OCI-LY7 (cell line): Measurements from ENCODE around the gene WDTC1. TPM values are rescaled to one million over a fixed set of nuclear protein-coding genes. Genes with fewer than 3 reads are reported as not detected.

ENCODE experiments used
- BruUV-seq: library from RNA; stranded (reverse); fragments of 400-500 nt; replicated peaks from 2 replicates; lab custom pipeline; 2021; lab: Mats Ljungman, UMichigan
- CTCF ChIA-PET: fragments of 300-600 bp; sonication (Branson Sonifier 250); formaldehyde crosslinking; loops from one replicate; lab custom pipeline; 2022; ENCODE audit warnings: antibody characterized with exemption; ENCODE audit not compliant: unreplicated experiment; lab: Charles Lee
- POLR2A ChIA-PET: fragments of 300-600 bp; sonication (Branson Sonifier 250); formaldehyde crosslinking; loops from one replicate; lab custom pipeline; 2022; ENCODE audit warnings: antibody characterized with exemption; lab: Charles Lee
- DNase-seq: peaks from one replicate; pipeline ENCODE4 v3.0.0-alpha.2; 2015; ENCODE audit warnings: low spot score
- H2AFZ ChIP-seq: fragments of 200-600 bp; sonication (generic), shearing (Covaris generic); 2 replicates; pipeline ENCODE4 v1.6.1; 2014; ENCODE audit warnings: mild to moderate bottlenecking, antibody characterized with exemption, low read length, moderate library complexity
- H3K27ac ChIP-seq: fragments of 200-600 bp; sonication (generic); 2 replicates; pipeline ENCODE4 v1.5.1; 2014; ENCODE audit warnings: mixed run types, low read depth, mild to moderate bottlenecking, moderate library complexity, low read length, inconsistent platforms; ENCODE audit not compliant: poor library complexity, severe bottlenecking
- H3K36me3 ChIP-seq: fragments of 200-600 bp; sonication (generic); 2 replicates; pipeline ENCODE4 v1.6.1; 2014; ENCODE audit warnings: mild to moderate bottlenecking, antibody characterized with exemption, low read length, moderate library complexity, mixed read lengths; ENCODE audit not compliant: insufficient read depth
- H3K4me1 ChIP-seq: fragments of 200-600 bp; sonication (generic); 2 replicates; pipeline ENCODE4 v1.5.1; 2014; ENCODE audit warnings: mild to moderate bottlenecking, low read length; ENCODE audit not compliant: insufficient read depth, poor library complexity, severe bottlenecking
- H3K4me2 ChIP-seq: fragments of 200-600 bp; sonication (generic); 2 replicates; pipeline ENCODE4 v1.6.1; 2014; ENCODE audit warnings: mild to moderate bottlenecking, low read length
- H3K4me3 ChIP-seq: fragments of 200-600 bp; sonication (generic); 2 replicates; pipeline ENCODE4 v1.5.1; 2014; ENCODE audit warnings: mild to moderate bottlenecking, low read depth, low read length; ENCODE audit not compliant: poor library complexity, severe bottlenecking
- H3K79me2 ChIP-seq: fragments of 200-600 bp; sonication (generic); 2 replicates; pipeline ENCODE4 v1.6.1; 2016; ENCODE audit warnings: low read depth, mild to moderate bottlenecking, low read length, moderate library complexity, mixed read lengths; ENCODE audit not compliant: insufficient read depth
- H3K9me2 ChIP-seq: fragments of 200-600 bp; sonication (generic); 2 replicates; pipeline ENCODE4 v1.6.1; 2016; ENCODE audit warnings: mild to moderate bottlenecking, low read length, mixed read lengths; ENCODE audit not compliant: insufficient read depth
- H3K9me3 ChIP-seq: fragments of 200-600 bp; sonication (generic); 2 replicates; pipeline ENCODE4 v1.6.1; 2014; ENCODE audit warnings: mild to moderate bottlenecking, mixed run types, low read length, mixed read lengths
- H4K20me1 ChIP-seq: fragments of 200-600 bp; sonication (generic); 2 replicates; pipeline ENCODE4 v1.6.1; 2014; ENCODE audit warnings: mild to moderate bottlenecking, antibody characterized with exemption, low read length, moderate library complexity, mixed read lengths; ENCODE audit not compliant: insufficient read depth
- EZH2phosphoT487 ChIP-seq: fragments of 200-600 bp; sonication (generic); IDR thresholded peaks from 2 replicates; pipeline ENCODE4 v1.6.1; 2018; ENCODE audit warnings: low read depth, borderline replicate concordance, mild to moderate bottlenecking, mixed run types, antibody characterized with exemption, low read length, moderate library complexity, mixed read lengths
- intact Hi-C: fragments of 100-400 bp; cut with micrococcal nuclease; formaldehyde crosslinking; loops from one replicate; pipeline ENCODE4 v1.10.0; 2022; ENCODE audit not compliant: unreplicated experiment
- total RNA-seq, 2 experiments: library from RNA; depleted of rRNA in 1 of 2; stranded (reverse); fragments of >200 nt in 1 of 2; shearing (Covaris generic) in 1 of 2; gene quantifications; 2 replicates each; pipeline ENCODE4 v1.2.3, GENCODE V29; 2014 to 2022
- TF ChIP-seq, protein P1 (sequence below): fragments of 200-600 bp; sonication (generic); conservative IDR thresholded peaks from 2 replicates; pipeline ENCODE4 v1.5.1; 2014; ENCODE audit warnings: mild to moderate bottlenecking, antibody characterized with exemption, low read length, moderate library complexity, mixed read lengths

Gene WDTC1
- total RNA-seq, 2 experiments from 2014 or later, result 18.2 to 27.8 TPM

DNA sequence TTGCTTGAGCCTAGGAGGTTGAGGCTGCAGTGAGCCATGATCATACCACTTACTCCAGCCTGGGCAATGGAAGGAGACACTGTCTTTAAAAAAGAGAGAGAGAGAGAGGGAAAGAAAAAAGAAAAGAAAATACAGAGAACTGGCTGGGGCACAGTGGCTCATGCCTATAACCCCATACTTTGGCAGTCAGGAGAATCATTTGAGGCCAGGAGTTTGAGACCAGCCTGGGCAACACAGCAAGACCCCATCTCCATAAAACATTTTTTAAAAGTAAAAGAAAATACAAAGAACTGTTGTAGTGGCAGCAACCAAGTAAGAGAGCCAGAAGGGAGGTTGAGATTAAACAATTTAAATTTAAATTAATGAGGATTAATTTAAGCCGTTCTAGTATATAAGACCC lies 39.8 kb downstream of the WDTC1 start:
- Histone ChIP-seq H2AFZ (no peak overlapping the region), H3K79me2 (no peaks in the 10 kb centered on the region), H3K4me2 (no peak overlapping the region), H3K36me3 (no peaks in the 10 kb centered on the region), H3K4me3 (no peak overlapping the region), H3K4me1 (no peaks in the 10 kb centered on the region), H3K9me3 (peaks cover 5% of the 10 kb centered on the region), H4K20me1 (no peaks in the 10 kb centered on the region), H3K9me2 (no peaks in the 10 kb centered on the region), H3K27ac (no peak overlapping the region)
- intact Hi-C loops, result no loop called here
- TF ChIP-seq EZH2phosphoT487, result no peak
- TF ChIP-seq, protein P1, sequence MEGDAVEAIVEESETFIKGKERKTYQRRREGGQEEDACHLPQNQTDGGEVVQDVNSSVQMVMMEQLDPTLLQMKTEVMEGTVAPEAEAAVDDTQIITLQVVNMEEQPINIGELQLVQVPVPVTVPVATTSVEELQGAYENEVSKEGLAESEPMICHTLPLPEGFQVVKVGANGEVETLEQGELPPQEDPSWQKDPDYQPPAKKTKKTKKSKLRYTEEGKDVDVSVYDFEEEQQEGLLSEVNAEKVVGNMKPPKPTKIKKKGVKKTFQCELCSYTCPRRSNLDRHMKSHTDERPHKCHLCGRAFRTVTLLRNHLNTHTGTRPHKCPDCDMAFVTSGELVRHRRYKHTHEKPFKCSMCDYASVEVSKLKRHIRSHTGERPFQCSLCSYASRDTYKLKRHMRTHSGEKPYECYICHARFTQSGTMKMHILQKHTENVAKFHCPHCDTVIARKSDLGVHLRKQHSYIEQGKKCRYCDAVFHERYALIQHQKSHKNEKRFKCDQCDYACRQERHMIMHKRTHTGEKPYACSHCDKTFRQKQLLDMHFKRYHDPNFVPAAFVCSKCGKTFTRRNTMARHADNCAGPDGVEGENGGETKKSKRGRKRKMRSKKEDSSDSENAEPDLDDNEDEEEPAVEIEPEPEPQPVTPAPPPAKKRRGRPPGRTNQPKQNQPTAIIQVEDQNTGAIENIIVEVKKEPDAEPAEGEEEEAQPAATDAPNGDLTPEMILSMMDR, result no peak
- BruUV-seq, result no TSS peak
- ChIA-PET POLR2A (no interaction called here), CTCF (no interaction called here)
- no peak for DNase-seq

DNA sequence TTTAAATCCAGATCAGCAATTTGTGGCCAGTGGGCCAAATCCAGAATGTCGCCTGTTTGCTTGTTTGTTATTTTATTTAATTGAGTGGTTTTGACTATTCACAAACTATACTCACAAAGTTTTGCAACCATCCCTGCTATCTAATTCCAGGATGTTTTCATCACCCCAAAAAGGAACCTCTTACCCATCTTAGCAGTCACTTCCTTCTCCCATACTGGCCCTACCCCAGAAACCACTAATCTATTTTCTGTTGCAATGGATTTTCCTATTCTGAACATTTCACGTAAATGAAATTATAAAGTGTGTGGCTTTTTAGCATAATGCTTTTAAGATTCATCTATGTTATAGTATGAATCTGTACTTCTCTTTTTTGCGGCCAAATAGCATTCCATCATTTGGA lies 41.3 kb downstream of the WDTC1 start:
- H3K4me2 ChIP-seq, result no peak overlapping the region
- H3K36me3 ChIP-seq, result no peaks in the 10 kb centered on the region
- POLR2A ChIA-PET, result no interaction called here
- no peak for TF ChIP-seq EZH2phosphoT487
- TF ChIP-seq, protein P1, result no peak
- no peaks in the 10 kb centered on the region for H3K9me2 ChIP-seq
- CTCF ChIA-PET, result no interaction called here
- no peaks in the 10 kb centered on the region for H3K79me2 ChIP-seq
- no peaks in the 10 kb centered on the region for H4K20me1 ChIP-seq
- no peak overlapping the region for H2AFZ ChIP-seq
- BruUV-seq, result no TSS peak
- DNase-seq, result no peak
- H3K27ac ChIP-seq, result no peak overlapping the region
- intact Hi-C loops, result no loop called here
- peaks cover 5% of the 10 kb centered on the region for H3K9me3 ChIP-seq
- no peak overlapping the region for H3K4me3 ChIP-seq
- no peaks in the 10 kb centered on the region for H3K4me1 ChIP-seq

DNA sequence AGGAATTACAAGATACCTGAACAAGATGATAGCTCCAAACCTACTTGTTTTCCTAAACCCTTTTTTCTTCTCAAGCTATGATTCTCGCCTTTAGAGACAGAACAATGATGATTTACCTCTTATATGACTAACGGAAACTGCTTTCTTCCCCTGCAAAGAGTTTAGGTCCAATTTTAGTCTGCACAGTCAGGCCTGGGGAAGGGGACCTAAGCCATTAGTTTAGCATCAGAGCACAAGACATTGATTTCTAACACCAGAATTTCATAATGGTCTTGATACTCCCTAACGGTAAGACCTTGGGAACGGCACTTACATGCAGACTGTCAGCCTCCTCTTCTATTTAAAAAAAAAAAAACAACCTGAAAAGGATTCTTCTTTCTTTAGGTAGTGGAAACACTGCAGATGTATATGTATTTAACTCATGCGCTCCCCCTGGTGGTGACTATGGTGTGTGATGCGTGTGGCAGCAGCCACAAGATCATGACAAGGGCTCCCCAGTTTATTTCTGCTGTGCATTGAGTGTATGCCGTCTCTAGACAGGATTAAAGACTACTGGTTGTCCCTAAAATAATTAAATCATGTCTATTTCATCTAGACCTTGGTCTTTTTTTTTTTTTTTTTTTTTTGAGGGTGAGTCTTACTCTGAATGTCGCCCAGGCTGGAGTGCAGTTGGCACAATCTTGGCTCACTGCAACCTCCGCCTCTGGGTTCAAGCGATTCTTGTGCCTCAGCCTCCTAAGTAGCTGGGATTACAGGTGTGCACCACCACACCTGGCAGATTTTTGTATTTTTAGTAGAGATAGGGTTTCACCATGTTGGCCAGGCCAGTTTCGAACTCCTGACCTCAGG lies 50.2 kb downstream of the WDTC1 start:
- no peak overlapping the region for H2AFZ ChIP-seq
- no peak overlapping the region for H3K27ac ChIP-seq
- H3K9me3 ChIP-seq, result no peaks in the 10 kb centered on the region
- peak; percentile 88 for DNase-seq
- ChIA-PET CTCF (interaction anchor here (0.6 to 1.4 kb wide), 3 partner anchors 182 to 239 kb away, joined by 3 to 5 read pairs (median 3); no protein-coding TSS in a partner anchor), POLR2A (interaction anchor here (0.7 kb wide), 1 partner anchor 23 kb away, joined by 3 read pairs; no protein-coding TSS in a partner anchor)
- H3K79me2 ChIP-seq, result no peaks in the 10 kb centered on the region
- H3K4me2 ChIP-seq, result no peak overlapping the region
- no peaks in the 10 kb centered on the region for H3K9me2 ChIP-seq
- H3K36me3 ChIP-seq, result no peaks in the 10 kb centered on the region
- no peaks in the 10 kb centered on the region for H4K20me1 ChIP-seq
- no peak for TF ChIP-seq EZH2phosphoT487
- TF ChIP-seq, protein P1, result peak; percentile 94
- H3K4me1 ChIP-seq, result no peaks in the 10 kb centered on the region
- BruUV-seq, result no TSS peak
- no peak overlapping the region for H3K4me3 ChIP-seq
- intact Hi-C loops, result loop anchor here (1.0 to 2.0 kb wide), 3 partner anchors 86 to 240 kb away; no protein-coding TSS in a partner anchor
